Liver (tissue), 9 donors: ENCODE results near the gene MORF4L1. TPM values are rescaled to one million over a fixed set of nuclear protein-coding genes. Genes with fewer than 3 reads are reported as not detected.

Experiments
- DNase-seq: peaks from one replicate; pipeline ENCODE4 v3.0.0-alpha.2; 2017; ENCODE audit warnings: low spot score
- H3K27ac ChIP-seq, 2 donors: one replicate each; pipeline ENCODE4 v1.7.0; 2013; ENCODE audit warnings: inconsistent platforms in 2 of 2, low read length in 2 of 2, control low read depth in 1 of 2, low read depth in 1 of 2, mild to moderate bottlenecking in 1 of 2
- H3K27me3 ChIP-seq, 4 donors: one replicate each; pipeline versions ENCODE4 v1.6.1 to v1.7.0; 2013; ENCODE audit warnings: low read length in 3 of 4, inconsistent platforms in 1 of 4, mild to moderate bottlenecking in 1 of 4, moderate library complexity in 1 of 4; ENCODE audit not compliant: control insufficient read depth in 4 of 4, insufficient read depth in 4 of 4
- H3K36me3 ChIP-seq, 4 donors: one replicate each; pipeline versions ENCODE4 v1.6.1 to v1.7.0; 2013; ENCODE audit warnings: low read length in 3 of 4, mild to moderate bottlenecking in 3 of 4, low read depth in 1 of 4, moderate library complexity in 1 of 4; ENCODE audit not compliant: control insufficient read depth in 4 of 4, insufficient read depth in 3 of 4
- H3K4me1 ChIP-seq, 4 donors: one replicate each; pipeline versions ENCODE4 v1.6.1 to v1.7.0; 2013; ENCODE audit warnings: low read length in 3 of 4, mild to moderate bottlenecking in 3 of 4, moderate library complexity in 1 of 4; ENCODE audit not compliant: control insufficient read depth in 4 of 4, insufficient read depth in 4 of 4
- H3K4me3 ChIP-seq, 3 donors: one replicate each; pipeline versions ENCODE4 v1.6.1 to v1.7.0; 2013; ENCODE audit warnings: low read length in 3 of 3, control low read depth in 1 of 3, low read depth in 1 of 3, mild to moderate bottlenecking in 1 of 3
- H3K9ac ChIP-seq, 2 donors: one replicate each; pipeline ENCODE4 v1.7.0; 2013; ENCODE audit warnings: low read length in 2 of 2, mild to moderate bottlenecking in 2 of 2, moderate library complexity in 2 of 2, control low read depth in 1 of 2, low read depth in 1 of 2
- H3K9me3 ChIP-seq, 4 donors: one replicate each; pipeline versions ENCODE4 v1.6.1 to v1.7.0; 2013; ENCODE audit warnings: low read length in 3 of 4; ENCODE audit not compliant: control insufficient read depth in 4 of 4
- CTCF ChIP-seq: fragments of 150-350 bp; IDR thresholded peaks from 2 replicates; pipeline ENCODE4 v1.5.1; 2017; ENCODE audit warnings: improper control_type of control experiment, low read depth, low read length; ENCODE audit not compliant: missing input control
- EGR1 ChIP-seq, 2 donors: IDR thresholded peaks; 2 replicates each; pipeline ENCODE4 v1.6.1; 2016 to 2018; ENCODE audit warnings: antibody characterized with exemption in 2 of 2, low read depth in 2 of 2
- FOXA1 ChIP-seq: IDR thresholded peaks from 2 replicates; pipeline ENCODE4 v1.6.1; 2016; ENCODE audit warnings: antibody characterized with exemption
- FOXA2 ChIP-seq: IDR thresholded peaks from 2 replicates; pipeline ENCODE4 v1.6.1; 2016; ENCODE audit warnings: antibody characterized with exemption
- HNF4A ChIP-seq, 2 donors: conservative IDR thresholded peaks; 2 replicates each; pipeline ENCODE4 v1.6.1; 2016; ENCODE audit warnings: antibody characterized with exemption in 2 of 2, mild to moderate bottlenecking in 2 of 2
- HNF4G ChIP-seq: IDR thresholded peaks from 2 replicates; pipeline ENCODE4 v1.6.1; 2016; ENCODE audit warnings: antibody characterized with exemption
- NR2F2 ChIP-seq: IDR thresholded peaks from 2 replicates; pipeline ENCODE4 v1.6.1; 2016; ENCODE audit warnings: antibody characterized with exemption
- RAD21 ChIP-seq, 2 donors: IDR thresholded peaks; 2 replicates each; pipeline ENCODE4 v1.6.1; 2016; ENCODE audit warnings: antibody characterized with exemption in 2 of 2, mild to moderate bottlenecking in 2 of 2
- REST ChIP-seq: IDR thresholded peaks from 2 replicates; pipeline ENCODE4 v1.6.1; 2016; ENCODE audit warnings: antibody characterized with exemption, mild to moderate bottlenecking
- SP1 ChIP-seq: IDR thresholded peaks from 2 replicates; pipeline ENCODE4 v1.6.1; 2018; ENCODE audit warnings: antibody characterized with exemption, mild to moderate bottlenecking
- TAF1 ChIP-seq: conservative IDR thresholded peaks from 2 replicates; pipeline ENCODE4 v1.6.1; 2016; ENCODE audit warnings: antibody characterized with exemption, mild to moderate bottlenecking
- YY1 ChIP-seq: IDR thresholded peaks from 2 replicates; pipeline ENCODE4 v1.6.1; 2016; ENCODE audit warnings: antibody characterized with exemption, mild to moderate bottlenecking
- ZBTB33 ChIP-seq: IDR thresholded peaks from 2 replicates; pipeline ENCODE4 v1.6.1; 2016; ENCODE audit warnings: antibody characterized with exemption
- WGBS: extraction: QIAGEN DNeasy Blood & Tissue Kit; methylation state at CpG from one replicate; pipeline ENCODE4 v1.1.7; 2013; 5-methylcytosine and 5-hydroxymethylcytosine counted together
- polyA plus RNA-seq, 2 donors: library from polyadenylated mRNA; stranded (reverse) in 1 of 2; unstranded in 1 of 2; fragments of 200-250 nt in 1 of 2; fragments of >200 nt in 1 of 2; fragmentation: Nextera tagmentation in 1 of 2; extraction: Ambion mirVana in 1 of 2; gene quantifications; one replicate each; pipeline versions ENCODE4 v1.2.1 to v1.2.3, GENCODE V29; 2013 to 2015
- total RNA-seq, 2 donors: library from RNA; depleted of rRNA; stranded (reverse); fragments of >200 nt; gene quantifications; one replicate each; pipeline ENCODE4 v1.2.3, GENCODE V29; 2014
- donor health status: healthy.
- donor health status: healthy.
- donor health status: healthy.
- donor health status: healthy.
- donor health status: healthy.

MORF4L1 gene
- total and polyA plus RNA-seq, 4 donors = 67.5 to 134 (median 123) TPM

- no peak for TF ChIP-seq SP1
- TF ChIP-seq TAF1 = no peak
- peak in 1 of 2 donors; percentile 28 for TF ChIP-seq RAD21 (IDR thresholded peaks at IDR 0.05)
- TF ChIP-seq HNF4G = no peak
- TF ChIP-seq ZBTB33 = no peak
- TF ChIP-seq HNF4A (conservative IDR thresholded peaks at IDR 0.05) = peak; percentile 31 to 46
- peak; percentile 13 for TF ChIP-seq NR2F2
Measured at GRCh38 chr15:78906316-78906620, 33.6 kb downstream of the MORF4L1 start (continued).

- 56% methylated on average over 3 of the region's 3 CpGs for WGBS
- no peak for TF ChIP-seq HNF4G
- peak in 1 of 2 donors; percentile 6 for TF ChIP-seq RAD21 (IDR thresholded peaks at IDR 0.05)
- no peak for TF ChIP-seq FOXA2
- TF ChIP-seq YY1 = no peak
- no peak for TF ChIP-seq NR2F2
- peak; percentile 7 for TF ChIP-seq CTCF
- Histone ChIP-seq H3K9me3 (no peaks in the 10 kb centered on the region), H3K36me3 (peaks cover 4 to 39% (median 27%) of the 10 kb centered on the region in 4 donors), H3K9ac (no peak overlapping the region), H3K4me3 (no peak overlapping the region), H3K27me3 (no peaks in the 10 kb centered on the region), H3K4me1 (peaks cover 6 to 16% (median 11%) of the 10 kb centered on the region in 4 donors), H3K27ac (no peak overlapping the region)
- no peak for DNase-seq
Measured at GRCh38 chr15:78907577-78907976, 34.9 kb downstream of the MORF4L1 start.

GRCh38 chr15:78909160-78909695 is 36.5 kb downstream of the MORF4L1 start:
- no peaks in the 10 kb centered on the region for H3K27me3 ChIP-seq
- H3K4me1 ChIP-seq = peaks cover 6 to 23% (median 15%) of the 10 kb centered on the region in 4 donors
- H3K9me3 ChIP-seq = no peaks in the 10 kb centered on the region
- peaks cover 4 to 34% (median 19%) of the 10 kb centered on the region in 4 donors for H3K36me3 ChIP-seq
- 63% methylated on average over 3 of the region's 3 CpGs for WGBS
- H3K27ac ChIP-seq = no peak overlapping the region
- DNase-seq = no peak
- no peak overlapping the region for H3K9ac ChIP-seq
- TF ChIP-seq NR2F2 (no peak), EGR1 (IDR thresholded peaks at IDR 0.05; ENCODE audit: low read depth in 2 of 2) (no peak), FOXA1 (no peak)
- H3K4me3 ChIP-seq = no peak overlapping the region

GRCh38 chr15:78909791-78910228 is 37.1 kb downstream of the MORF4L1 start:
- no peak overlapping the region for H3K27ac ChIP-seq
- WGBS = 66% methylated on average over 5 of the region's 5 CpGs
- no peak overlapping the region for H3K9ac ChIP-seq
- DNase-seq = no peak
- H3K9me3 ChIP-seq = no peaks in the 10 kb centered on the region
- no peak overlapping the region for H3K4me3 ChIP-seq
- peaks cover 4 to 30% (median 13%) of the 10 kb centered on the region in 4 donors for H3K36me3 ChIP-seq
- TF ChIP-seq RAD21 (IDR thresholded peaks at IDR 0.05) (peak; percentile 80 to 82), REST (no peak), CTCF (peak; percentile 57)
- no peaks in the 10 kb centered on the region for H3K27me3 ChIP-seq
- H3K4me1 ChIP-seq = peaks cover 6 to 23% (median 15%) of the 10 kb centered on the region in 4 donors
